ENCODE results near the gene MMP2.
A peak's percentile ranks its signal among the peaks of the same experiment; 100 is the strongest.

The MMP2 gene

GRCh38 chr16:55495616-55496289 lies 16.8 kb downstream of the MMP2 start:
- DNase-seq = no peak

GRCh38 chr16:55496509-55497145 lies 17.6 kb downstream of the MMP2 start:
- DNase-seq = no peak

GRCh38 chr16:55497558-55497957 lies 18.6 kb downstream of the MMP2 start:
- DNase-seq = no peak

GRCh38 chr16:55498101-55498500 lies 19.1 kb downstream of the MMP2 start:
- no peak for DNase-seq

- DNase-seq = no peak
These were observed 20.3 kb downstream of the MMP2 start for GRCh38 chr16:55499281-55499680.

GRCh38 chr16:55499951-55500529 lies 21.0 kb downstream of the MMP2 start:
- peak in 1 of 2 donors; percentile 34 for DNase-seq

GRCh38 chr16:55500530-55501011 lies 21.6 kb downstream of the MMP2 start:
- DNase-seq = peak; percentile 53 to 68

- DNase-seq = no peak
These were observed 22.7 kb downstream of the MMP2 start for GRCh38 chr16:55501549-55502322.

GRCh38 chr16:55502801-55503366 lies 23.9 kb downstream of the MMP2 start:
- peak; percentile 93 to 98 for DNase-seq

- DNase-seq = no peak
These were observed 24.9 kb downstream of the MMP2 start for GRCh38 chr16:55503726-55504550.

GRCh38 chr16:55505333-55506015 lies 26.5 kb downstream of the MMP2 start:
- no peak for DNase-seq

- DNase-seq = no peak
These were observed 27.1 kb downstream of the MMP2 start for GRCh38 chr16:55506083-55506482.

GRCh38 chr16:55506708-55507107 lies 27.7 kb downstream of the MMP2 start:
- no peak for DNase-seq

- DNase-seq = no peak
These were observed 29.4 kb downstream of the MMP2 start for GRCh38 chr16:55508271-55508921.

- DNase-seq = peak; percentile 53 to 77
These were observed 30.2 kb downstream of the MMP2 start, which contains the start of gene LPCAT2 for GRCh38 chr16:55508941-55509931. Gene LPCAT2 (plus strand): TSS chr16:55509072. CDS start chr16:55509182, 110 bp downstream.

- DNase-seq = peak in 1 of 2 donors; percentile 25
These were observed 31.3 kb downstream of the MMP2 start for GRCh38 chr16:55510185-55510805.

GRCh38 chr16:55512941-55513340 lies 33.9 kb downstream of the MMP2 start:
- DNase-seq = no peak

- DNase-seq = no peak
These were observed 34.6 kb downstream of the MMP2 start for GRCh38 chr16:55513616-55514015.

GRCh38 chr16:55515111-55515510 lies 36.1 kb downstream of the MMP2 start:
- DNase-seq = no peak

All from hippocampal formation (tissue), 2 donors.